Adipose tissue (tissue), 3 donors: ENCODE data around the gene PPIF. TPM values are rescaled to one million over a fixed set of nuclear protein-coding genes. Genes with fewer than 3 reads are reported as not detected.

Experiments
- H3K27ac ChIP-seq: one replicate; pipeline ENCODE4 v1.5.1; 2013; ENCODE audit warnings: low read depth, low read length
- WGBS, 3 donors: extraction: QIAGEN DNeasy Blood & Tissue Kit; methylation state at CpG; one replicate each; pipeline ENCODE4 v1.1.7; 2013; 5-methylcytosine and 5-hydroxymethylcytosine counted together
- polyA plus RNA-seq, 3 donors: library from polyadenylated mRNA; stranded (reverse); fragments of 200-250 nt; gene quantifications; one replicate each; pipeline ENCODE4 v1.2.3, GENCODE V29; 2013
- donor health status: healthy with polysubstance abuse.
- donor health status: Bipolar disorder and iron deficiency.
- donor health status: healthy.

The PPIF gene
- polyA plus RNA-seq, 3 donors: 36.1 to 173 (median 64.0) TPM

DNA sequence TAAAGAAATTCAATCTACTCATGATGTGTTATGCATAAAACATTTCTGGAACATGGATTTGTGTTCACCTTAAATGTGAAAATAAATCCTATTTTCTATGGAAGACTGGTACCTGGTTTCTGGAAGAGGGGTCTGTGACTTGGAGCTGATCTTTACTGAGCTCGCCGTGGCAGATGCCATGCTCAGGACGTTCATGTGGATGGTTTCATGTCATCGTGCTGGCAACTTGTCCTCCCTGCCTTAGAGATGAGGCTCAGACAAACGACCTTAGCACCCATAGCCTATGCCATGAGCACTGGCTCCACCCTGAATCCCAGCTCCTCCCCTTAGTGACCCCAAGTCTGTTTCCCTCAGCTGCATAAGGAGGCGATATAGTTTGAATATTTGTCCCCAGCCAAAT is 7.3 kb downstream of the PPIF start:
- WGBS, 3 donors: 90 to 93% (median 92%) methylated on average over 6 of the region's 6 CpGs

GRCh38 chr10:79355420-79356017 is 8.2 kb downstream of the PPIF start:
- WGBS, 3 donors: 86 to 88% (median 87%) methylated on average over 6 of the region's 6 CpGs

More for the DNA sequence above, 7.3 kb downstream of the PPIF start:
- H3K27ac ChIP-seq: no peak overlapping the region

DNA sequence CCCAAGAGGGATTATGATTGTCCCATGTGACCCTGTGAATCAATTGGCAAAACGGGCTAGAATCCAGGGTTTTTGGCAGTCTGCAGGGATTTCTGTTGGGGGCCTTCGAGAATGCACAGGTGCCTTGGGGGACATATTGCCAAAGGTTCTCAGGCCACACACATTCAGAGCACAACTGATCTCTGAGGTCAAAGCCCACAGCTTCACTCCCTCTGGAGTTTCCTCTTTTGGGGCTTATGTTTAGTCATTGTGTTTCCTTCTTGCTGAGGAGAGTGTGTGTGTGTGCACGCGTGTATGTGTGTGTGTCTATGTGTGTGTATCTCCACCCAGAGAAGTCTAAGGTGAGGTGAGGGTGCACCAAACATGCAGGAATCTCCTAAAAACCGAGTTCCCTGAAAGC is 8.8 kb downstream of the PPIF start:
- no peak overlapping the region for H3K27ac ChIP-seq
- WGBS, 3 donors: 59 to 89% (median 72%) methylated on average over 5 of the region's 5 CpGs

More at GRCh38 chr10:79355420-79356017, 8.2 kb downstream of the PPIF start:
- H3K27ac ChIP-seq: no peak overlapping the region

DNA sequence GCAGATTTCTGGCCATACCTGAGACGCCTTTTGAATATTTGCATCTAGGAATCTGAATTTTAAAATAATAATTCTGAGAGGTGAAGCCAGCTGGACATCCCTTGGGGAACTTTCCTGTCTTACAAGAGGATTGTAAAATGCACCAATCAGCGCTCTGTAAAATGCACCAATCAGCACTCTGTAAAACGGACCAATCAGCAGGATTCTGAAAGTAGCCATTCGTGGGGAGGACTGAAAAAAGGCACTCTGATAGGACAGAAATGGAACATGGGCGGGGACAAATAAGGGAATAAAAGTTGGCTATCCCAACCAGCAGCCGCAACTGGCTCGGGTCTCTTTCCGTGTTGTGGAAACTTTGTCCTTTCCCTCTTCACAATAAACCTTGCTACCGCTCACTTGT is 9.9 kb downstream of the PPIF start:
- WGBS, 3 donors: 96 to 98% (median 96%) methylated on average over 9 of the region's 9 CpGs
- no peak overlapping the region for H3K27ac ChIP-seq

DNA sequence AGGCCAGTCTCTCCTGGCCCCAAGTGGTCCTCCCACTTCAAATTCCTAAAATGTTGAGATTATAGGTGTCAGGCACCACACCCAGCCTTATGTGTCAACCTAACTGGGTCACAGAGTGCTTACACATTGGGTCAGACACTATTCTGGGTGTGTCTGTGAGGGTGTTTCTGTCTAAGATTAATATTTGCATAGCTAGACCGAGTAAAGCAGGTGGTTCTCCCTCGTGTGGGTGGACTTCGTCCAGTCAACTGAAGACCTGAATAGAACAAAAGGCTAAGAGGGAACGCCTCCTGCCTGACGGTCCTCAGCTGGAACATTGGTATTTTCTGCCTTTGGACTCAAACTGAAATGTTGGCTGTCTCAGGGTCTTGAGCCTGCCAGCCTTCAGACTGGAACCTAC is 11.5 kb downstream of the PPIF start:
- no peak overlapping the region for H3K27ac ChIP-seq
- WGBS, 3 donors: 34 to 89% (median 84%) methylated on average over 5 of the region's 5 CpGs

GRCh38 chr10:79359816-79360498 is 12.7 kb downstream of the PPIF start:
- no peak overlapping the region for H3K27ac ChIP-seq
- 79 to 94% (median 81%) methylated on average over 6 of the region's 6 CpGs for WGBS, 3 donors

- 94 to 98% (median 95%) methylated on average over 5 of the region's 5 CpGs for WGBS, 3 donors
Measured at GRCh38 chr10:79360499-79361342, 13.5 kb downstream of the PPIF start.

GRCh38 chr10:79361726-79362397 is 14.6 kb downstream of the PPIF start:
- WGBS, 3 donors: 74 to 86% (median 75%) methylated on average over 4 of the region's 4 CpGs
- no peak overlapping the region for H3K27ac ChIP-seq

More at GRCh38 chr10:79360499-79361342, 13.5 kb downstream of the PPIF start:
- no peak overlapping the region for H3K27ac ChIP-seq

DNA sequence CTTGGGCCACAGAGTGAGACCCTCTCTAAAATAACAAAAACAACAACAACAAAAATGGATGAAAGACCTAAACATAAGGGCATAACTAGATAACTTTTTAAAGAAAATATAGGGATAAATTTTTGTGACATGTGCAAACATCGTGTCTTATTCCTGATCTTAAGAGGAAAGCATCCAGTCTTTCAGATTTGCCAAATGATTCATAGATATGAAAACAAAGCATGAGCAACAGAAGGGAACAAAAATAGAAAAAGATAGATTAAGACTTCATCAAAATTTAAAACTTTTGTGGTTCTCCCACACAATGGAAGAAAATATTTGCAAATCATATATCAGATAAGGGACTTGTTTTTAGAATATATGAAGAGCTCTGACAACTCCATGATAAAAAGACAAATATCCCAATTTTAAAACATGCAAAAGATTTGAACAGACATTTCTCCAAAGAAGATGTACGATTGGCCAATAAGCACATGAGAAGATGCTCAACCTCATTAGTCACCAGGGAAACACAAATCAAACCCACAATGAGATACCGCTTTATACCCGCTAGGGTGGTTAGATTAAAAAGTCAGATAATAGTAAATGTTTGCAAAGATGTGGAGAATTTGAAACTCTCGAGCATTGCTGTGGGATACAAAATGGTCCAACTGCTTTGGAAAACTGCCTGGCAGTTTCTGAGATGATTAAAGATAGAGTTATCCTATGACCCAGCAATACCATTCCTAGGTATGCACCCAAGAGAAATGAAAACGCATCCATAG is 20.3 kb downstream of the PPIF start:
- 80 to 87% (median 86%) methylated on average over 6 of the region's 6 CpGs for WGBS, 3 donors
- no peak overlapping the region for H3K27ac ChIP-seq

DNA sequence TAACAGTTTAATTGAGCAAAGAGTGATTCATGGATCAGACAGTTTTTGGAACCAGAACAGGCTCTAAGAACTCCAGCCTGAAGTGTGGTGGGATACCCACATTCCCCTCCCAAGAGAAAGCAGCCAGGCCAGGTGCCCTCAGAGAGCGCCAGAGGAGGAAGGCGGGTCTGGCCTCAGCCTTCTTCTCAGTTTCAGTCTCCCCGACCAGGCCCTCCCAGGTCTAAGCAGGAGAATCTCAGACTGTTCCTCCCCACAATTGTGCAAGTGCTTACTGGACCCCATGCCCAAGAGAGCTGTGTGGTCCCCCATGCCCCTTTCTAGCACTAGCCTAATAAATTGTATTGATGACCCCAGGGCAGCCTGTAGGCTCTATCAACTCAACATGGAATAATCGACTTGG is 25.6 kb downstream of the PPIF start:
- H3K27ac ChIP-seq: no peak overlapping the region
- WGBS, 3 donors: 63 to 86% (median 82%) methylated on average over 4 of the region's 4 CpGs

- no peak overlapping the region for H3K27ac ChIP-seq
- WGBS, 3 donors: 5 to 14% (median 10%) methylated on average over 7 of the region's 7 CpGs
Measured at GRCh38 chr10:79374312-79375191, 27.3 kb downstream of the PPIF start.

- H3K27ac ChIP-seq: no peak overlapping the region
- WGBS, 3 donors: 73 to 83% (median 74%) methylated on average over 6 of the region's 6 CpGs
Measured at GRCh38 chr10:79375321-79376077, 28.2 kb downstream of the PPIF start.

DNA sequence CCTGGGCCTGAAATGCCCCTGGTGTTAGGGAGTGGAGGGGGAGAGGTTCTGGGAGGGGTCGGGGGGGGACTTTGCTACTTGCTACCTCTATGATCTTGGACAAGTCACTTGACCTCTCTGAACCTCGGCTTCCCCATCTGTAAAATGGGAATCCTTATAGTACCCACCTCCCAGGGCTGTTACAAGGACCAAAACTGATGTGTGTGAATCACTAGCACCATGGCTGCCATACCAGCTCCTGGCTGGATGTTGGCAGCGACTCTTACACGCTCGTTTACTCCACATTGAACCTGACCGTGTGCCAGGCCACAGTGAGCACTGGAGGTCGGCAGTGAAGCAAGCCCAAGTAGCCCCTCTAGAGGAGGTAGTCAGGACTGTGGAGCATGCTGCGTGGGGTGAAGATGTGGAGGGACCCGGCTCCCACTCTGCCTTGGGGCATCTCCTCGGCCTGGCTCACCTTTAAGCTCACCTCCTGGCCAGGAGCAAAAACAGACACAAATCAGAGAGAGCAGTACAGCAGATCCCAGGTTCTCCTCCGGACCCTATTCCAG is 28.9 kb downstream of the PPIF start:
- no peak overlapping the region for H3K27ac ChIP-seq
- 79 to 91% (median 86%) methylated on average over 11 of the region's 11 CpGs for WGBS, 3 donors

DNA sequence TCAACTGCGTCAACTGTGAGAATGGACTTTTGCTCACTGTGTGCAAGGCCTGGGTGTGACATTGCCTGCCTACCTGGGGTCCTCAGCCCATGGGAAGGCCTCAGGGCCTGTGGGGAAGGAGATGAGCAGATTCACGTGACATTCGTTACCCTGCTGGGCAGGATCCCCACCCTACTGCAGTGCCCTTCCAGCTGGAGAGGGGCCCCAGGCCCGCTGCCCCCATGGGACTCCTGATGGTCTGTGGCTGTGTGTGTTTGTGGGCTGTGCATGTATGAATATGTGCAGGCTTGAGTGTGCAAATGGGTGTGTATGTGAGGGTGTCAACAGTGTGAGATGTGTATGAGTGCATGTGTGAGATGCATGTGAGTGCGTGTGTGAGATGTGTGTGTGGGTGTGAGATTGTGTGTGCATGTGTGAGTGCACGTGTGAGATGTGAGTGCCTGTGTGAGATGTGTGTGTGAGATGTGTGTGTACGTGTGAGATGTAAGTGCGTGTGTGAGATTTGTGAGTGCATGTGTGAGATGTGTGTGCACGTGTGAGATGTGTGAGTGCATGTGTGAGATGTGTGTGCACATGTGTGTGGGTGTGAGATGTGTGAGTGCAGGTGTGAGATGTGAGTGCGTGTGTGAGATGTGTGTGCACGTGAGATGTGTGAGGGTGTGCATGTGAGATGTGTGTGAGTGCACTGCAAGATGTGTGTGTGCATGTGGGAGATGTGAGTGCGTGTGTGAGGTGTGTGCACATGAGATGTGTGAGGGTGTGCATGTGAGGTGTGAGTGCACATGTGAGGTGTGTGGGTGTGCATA is 29.7 kb downstream of the PPIF start:
- WGBS, 3 donors: 92 to 98% (median 96%) methylated on average over 12 of the region's 12 CpGs
- no peak overlapping the region for H3K27ac ChIP-seq

DNA sequence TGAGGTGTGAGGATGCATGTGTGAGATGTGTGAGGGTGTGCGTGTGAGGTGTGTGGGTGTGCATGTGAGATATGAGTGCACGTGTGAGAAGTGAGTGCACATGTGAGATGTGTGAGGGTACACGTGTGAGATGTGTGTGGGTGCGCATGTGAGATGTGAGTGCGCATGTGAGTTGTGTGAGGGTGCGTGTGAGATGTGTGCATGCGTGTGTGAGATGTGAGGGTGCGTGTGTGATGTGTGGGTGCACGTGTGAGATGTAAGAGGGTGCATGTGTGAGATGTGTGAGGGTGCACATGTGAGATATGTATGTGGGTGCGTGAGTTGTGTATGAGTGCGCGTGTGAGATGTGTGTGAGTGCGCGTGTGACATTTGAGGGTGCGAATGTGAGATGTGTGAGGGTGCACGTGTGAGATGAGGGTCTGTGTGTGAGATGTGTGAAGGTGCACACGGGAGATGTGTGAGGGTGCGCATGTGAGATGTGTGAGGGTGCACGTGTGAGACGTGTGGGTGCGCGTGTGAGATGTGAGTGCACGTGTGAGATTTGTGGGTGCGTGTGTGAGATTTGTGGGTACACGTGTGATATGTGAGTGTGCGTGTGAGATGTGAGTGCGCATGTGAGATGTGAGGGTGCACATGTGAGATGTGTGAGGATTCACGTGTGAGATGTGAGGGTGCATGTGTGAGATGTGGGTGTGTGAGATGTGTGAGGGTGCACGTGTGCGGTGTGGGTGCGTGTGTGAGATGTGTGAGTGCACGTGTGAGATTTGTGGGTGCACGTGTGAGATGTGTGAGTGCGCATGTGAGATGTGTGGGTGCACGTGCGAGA is 30.5 kb downstream of the PPIF start:
- H3K27ac ChIP-seq: no peak overlapping the region
- WGBS, 3 donors: 91 to 94% (median 92%) methylated on average over 36 of the region's 36 CpGs
